Cardiac septum (tissue), 1 donor: ENCODE measurements around the gene NDUFB8. TPM values are rescaled to one million over a fixed set of nuclear protein-coding genes. Genes with fewer than 3 reads are reported as not detected.

Source experiments
- DNase-seq: peaks from one replicate; pipeline ENCODE4 v3.0.0-alpha.2; 2020; ENCODE audit warnings: low spot score
- intact Hi-C: fragments of 100-400 bp; cut with DNase I; formaldehyde crosslinking; loops from one replicate; pipeline ENCODE4 v1.14.0; 2022
- total RNA-seq: library from RNA; stranded (reverse); fragmentation: NEBNext Ultra II Directional; extraction: Animal tissue kit (Norgen Biotek cat#: 25700); gene quantifications from one replicate; pipeline ENCODE4 v1.2.1, GENCODE V29; 2021
- donor health status: DM: no; HTN: no; CAD: no.

The NDUFB8 gene
- total RNA-seq, 1 donor from 2014 or later, result 351 TPM

DNA sequence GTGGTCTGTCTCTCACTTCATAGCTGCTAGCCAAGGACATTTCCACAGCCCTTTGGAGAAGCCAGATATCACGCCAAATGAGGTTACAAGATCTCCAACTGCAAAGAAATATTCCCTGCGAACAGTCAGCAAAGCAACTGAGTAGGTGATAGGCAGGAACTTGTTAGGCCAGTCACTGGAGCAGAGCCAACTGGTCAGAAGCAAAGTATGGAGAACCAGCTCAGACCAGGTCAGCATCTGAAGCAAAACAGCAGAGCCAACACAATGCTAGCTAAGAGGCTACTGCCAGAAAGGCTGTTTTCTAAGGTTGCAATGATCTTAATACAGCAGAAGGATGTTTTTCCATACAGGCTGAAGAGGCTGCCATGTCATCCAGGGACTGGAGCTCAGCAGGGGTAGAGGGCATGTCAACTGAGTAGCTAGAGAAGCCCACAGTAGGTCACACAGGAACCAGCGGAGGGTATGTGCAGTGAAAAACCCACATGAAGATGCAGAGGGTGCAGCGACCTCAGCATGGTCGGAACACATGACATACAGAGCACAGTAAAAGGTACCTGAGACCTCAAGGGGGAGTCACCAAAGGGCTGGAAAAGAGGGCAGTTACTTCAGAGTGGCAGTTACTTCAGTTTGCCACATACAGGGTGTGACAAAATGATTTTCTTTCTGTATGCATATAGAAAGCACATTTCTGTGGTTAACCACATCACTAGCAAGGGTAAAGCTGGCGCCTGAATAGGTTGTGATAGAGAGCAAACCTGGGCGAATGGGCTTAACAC is 18.9 kb downstream of the NDUFB8 start:
- DNase-seq, result no peak
- intact Hi-C loops, result loop anchor here (10.0 kb wide), 1 partner anchor 166 kb away; the partner anchor contains the start of gene SCD

DNA sequence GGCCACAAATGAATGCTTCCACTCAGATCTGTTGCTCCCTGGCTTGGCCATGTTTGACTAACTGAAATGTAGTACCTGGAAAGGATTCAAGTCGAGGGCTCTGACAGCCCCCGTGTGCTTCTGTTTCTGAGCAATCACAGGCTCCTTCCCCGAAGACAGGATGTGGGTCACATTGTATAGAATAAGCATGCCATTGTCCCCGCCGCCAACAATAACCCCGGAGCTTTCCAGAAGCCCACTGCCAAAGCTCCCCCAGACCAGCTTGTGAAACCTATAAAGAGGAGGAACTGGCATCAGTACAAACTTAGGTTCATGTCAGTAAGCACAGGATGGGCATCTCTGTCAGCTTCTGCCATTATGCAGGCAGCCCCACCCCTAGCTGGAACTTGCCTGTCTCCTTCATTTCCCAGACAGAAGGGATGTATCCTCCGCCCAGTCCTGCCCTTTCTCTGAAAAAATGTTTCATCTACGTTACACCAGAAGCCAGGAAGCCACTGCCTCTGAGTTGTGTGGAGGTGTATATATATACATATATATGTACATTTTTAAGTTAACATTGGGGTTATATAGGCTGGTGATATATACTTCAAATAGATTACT is 20.3 kb downstream of the NDUFB8 start:
- intact Hi-C loops, result no loop called here

DNA sequence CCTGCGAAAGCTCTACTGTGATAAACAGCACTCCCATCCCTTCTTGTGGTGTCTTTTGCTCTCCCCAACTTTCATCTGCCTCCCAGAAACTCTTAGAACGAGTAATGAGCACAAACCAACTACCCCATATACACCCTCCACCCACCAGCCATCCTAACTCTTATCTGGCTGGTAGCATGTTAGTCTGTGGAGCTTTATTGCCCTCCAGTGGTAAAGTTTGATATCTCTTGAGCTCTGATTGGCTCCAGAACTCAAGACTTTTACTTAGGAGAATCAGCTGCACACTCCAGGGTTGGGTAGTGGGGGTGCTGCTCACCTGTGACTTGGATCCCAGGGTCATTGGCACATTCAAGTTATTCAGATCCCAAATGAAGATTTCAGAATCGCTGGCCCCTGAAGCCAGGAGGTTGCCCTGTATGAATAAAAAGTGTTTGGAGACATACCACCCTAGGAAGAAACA is 20.9 kb downstream of the NDUFB8 start:
- intact Hi-C loops, result no loop called here
- DNase-seq, result no peak

More for the DNA sequence above, 20.3 kb downstream of the NDUFB8 start:
- DNase-seq, result no peak

DNA sequence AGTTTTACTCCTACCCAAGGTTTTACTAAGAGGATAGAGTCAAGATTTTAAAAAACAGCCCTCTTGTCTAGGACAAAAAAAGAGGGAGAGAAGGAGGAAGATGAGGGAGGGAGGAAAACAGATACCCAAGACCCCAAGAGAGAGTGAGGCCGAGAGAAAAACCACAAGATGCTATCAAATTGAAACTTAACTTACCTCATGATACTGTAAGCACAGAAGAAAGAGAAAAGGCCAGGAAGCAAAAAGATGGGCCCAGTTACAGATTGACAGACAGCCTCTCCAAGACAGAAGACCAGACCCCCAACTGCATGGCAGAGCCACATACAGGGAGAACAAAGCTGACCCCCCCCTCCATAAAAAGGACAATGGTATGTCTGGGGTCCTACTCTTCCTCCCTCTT is 21.4 kb downstream of the NDUFB8 start:
- no peak for DNase-seq
- intact Hi-C loops, result no loop called here

DNA sequence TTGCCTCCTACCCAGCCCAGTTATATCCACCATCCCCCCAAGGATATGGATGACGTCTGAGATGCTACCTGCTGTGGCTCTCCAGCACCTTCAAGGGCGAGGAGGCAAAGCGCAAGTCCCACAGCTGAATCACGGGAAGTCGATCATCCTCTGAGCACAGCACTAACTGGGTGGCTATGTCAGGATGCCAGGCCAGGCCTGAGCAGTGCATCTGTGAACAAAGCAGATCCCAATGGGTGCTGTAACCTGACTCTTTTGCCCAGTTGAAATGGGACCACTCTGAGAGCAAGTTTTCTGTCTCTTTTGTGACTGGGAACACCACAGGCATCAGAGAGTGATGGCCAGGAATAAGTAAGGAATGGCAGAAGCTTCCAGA is 22.3 kb downstream of the NDUFB8 start:
- DNase-seq, result no peak
- intact Hi-C loops, result no loop called here

DNA sequence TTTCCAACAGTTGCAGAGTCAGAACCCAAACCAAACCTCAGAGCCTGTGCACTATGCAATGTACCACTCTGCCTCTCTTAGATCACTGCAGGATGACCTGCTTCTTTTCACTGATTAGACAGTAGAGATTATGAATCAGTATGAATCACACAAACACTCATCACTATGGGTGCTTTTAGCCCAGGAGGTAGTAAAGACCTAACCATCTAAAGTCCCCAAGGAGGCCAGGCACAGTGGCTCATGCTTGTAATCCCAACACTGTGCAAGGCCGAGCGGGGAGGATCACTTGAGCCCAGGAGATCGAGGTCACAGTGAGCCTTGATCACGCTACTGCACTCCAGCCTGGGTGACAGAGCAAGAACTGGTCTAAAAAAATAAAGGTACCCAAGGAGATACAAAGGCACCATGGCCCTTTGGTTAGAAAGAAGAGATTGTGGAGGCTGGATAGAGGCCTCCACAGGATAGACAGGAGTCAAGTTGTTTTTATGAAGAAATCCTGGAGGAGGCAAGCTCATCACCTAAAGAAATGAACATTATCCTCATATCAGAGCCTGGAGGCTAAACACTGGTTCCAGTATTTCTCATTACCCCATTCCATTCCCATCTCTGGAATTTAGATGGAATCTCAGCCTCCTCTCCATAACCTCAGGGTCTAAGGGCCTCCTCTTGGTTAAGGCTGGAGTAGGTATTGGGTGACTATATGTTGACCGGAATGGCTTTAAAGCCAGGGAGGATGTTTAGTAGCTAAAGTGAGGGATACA is 22.9 kb downstream of the NDUFB8 start:
- intact Hi-C loops, result no loop called here

DNA sequence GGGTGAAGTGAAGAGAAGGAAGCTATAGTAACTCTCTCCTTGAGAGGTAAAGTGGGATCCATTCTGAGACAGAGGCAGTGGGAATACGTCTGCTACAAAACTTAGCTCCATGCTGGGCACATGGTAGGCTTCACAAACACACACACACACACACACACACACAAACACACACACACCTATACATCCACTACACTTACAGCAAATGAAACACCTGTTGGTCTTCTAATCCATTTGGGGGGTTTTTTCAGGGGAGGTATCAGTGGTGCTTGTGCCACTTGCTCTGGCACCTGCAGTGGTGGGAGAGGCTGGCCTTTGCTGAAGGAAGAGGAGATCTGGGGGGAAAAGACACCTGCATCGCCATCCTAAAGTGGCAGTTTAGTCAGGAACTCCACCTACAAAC is 24.5 kb downstream of the NDUFB8 start:
- intact Hi-C loops, result no loop called here

More for the DNA sequence above, 22.9 kb downstream of the NDUFB8 start:
- no peak for DNase-seq

DNA sequence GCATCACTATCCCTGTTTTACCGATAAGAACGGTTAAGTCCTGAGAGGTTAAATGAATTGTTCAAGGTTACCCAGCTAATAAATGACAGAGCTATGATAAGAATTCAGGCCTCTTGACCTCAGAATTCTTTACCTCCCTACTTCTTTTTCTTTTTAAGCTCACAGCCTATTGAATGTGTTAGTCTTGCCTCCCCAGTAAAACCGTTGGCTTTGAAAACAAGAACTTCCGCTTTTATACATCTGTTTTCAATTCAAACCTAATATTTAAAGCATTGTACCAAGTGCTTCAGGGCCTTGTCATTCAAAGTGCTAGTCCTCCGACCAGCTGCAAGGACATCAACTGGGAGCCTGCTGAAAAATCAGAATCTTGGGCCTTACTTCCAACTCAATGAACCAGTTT is 25.6 kb downstream of the NDUFB8 start:
- intact Hi-C loops, result no loop called here
- DNase-seq, result no peak

More for the DNA sequence above, 24.5 kb downstream of the NDUFB8 start:
- no peak for DNase-seq

DNA sequence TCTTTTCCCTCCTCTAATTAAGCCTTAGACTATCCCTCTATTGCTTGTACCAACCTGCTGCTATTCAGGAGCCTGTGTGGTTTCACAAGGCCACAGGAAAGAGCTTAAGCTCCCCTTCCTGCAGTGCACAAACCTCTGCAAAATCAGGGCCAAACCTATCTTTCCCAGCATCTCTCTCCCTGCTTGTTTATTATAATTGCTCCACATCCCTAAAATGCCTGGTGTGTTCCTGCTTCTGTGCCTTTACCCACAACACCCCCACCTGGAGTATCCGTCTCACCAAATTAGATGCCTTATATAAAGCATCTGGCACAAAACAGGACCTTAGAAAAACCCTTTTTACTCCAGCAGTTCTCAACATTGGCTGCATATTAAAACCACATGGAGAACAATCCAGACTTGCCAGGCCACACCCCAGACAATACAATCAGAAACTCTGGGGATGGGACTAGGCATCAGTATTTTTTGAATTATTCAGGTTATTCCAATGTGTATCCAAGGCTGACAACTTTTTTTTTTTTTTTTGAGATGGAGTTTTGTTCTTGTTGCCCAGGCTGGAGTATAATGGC is 26.7 kb downstream of the NDUFB8 start:
- intact Hi-C loops, result no loop called here

DNA sequence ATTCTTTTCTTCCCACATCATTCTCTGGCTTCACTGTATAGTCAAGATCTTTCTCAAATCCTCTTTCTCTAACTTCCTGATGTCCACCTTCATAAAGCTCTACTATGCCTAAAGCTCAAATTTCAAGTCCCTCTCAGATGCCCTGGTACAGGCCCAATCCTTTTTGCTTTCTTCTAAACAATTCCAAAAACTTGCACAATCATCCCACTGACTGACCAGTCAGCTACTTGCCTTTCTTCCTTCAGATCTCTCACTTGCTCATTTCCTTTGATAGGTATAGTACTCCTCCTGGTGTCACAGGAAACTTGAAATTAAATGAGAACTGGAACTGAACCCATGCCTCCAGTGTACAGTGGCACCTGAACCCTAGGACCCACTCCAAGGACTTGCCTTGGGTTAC is 28.2 kb downstream of the NDUFB8 start:
- intact Hi-C loops, result no loop called here
- no peak for DNase-seq

More for the DNA sequence above, 26.7 kb downstream of the NDUFB8 start:
- DNase-seq, result no peak

DNA sequence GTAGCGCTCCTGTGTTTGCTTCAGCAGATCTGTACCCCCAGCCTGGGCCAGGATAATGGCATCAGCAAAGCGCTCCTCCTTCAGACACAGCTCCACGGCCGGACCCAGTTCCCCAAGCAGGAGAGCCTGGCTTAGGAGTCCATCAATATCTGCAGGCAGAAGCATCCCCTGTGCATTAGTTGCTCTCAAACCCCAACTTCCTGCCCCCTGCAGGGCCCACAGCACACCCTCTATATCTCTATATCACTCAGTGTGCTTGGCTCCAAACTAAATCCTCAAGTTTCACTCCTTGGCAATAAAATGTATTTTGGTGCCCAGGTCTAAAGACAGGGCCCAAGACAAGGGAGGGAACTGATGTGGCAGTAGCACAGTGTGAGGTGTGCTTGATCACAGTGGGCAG is 31.6 kb downstream of the NDUFB8 start:
- intact Hi-C loops, result no loop called here

DNA sequence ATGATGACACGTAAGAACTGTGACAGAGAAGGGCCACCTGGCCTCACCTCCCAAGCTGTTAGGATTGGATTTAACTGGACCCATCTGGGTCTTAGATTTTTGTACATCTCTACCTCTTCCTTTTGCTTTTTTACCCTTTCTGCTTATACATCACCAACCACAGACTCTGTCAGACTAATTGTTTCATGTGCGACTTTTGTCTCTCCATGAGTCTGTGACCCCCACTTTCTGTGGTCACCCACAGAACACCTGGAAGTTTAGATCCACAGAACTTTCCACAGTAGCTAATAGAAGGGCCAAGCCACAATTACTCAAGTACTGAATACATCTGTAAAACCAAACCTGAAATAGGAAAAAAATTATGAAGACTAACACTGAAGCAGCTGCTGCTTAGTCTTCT is 33.1 kb downstream of the NDUFB8 start:
- intact Hi-C loops, result no loop called here

More for the DNA sequence above, 31.6 kb downstream of the NDUFB8 start:
- DNase-seq, result no peak

DNA sequence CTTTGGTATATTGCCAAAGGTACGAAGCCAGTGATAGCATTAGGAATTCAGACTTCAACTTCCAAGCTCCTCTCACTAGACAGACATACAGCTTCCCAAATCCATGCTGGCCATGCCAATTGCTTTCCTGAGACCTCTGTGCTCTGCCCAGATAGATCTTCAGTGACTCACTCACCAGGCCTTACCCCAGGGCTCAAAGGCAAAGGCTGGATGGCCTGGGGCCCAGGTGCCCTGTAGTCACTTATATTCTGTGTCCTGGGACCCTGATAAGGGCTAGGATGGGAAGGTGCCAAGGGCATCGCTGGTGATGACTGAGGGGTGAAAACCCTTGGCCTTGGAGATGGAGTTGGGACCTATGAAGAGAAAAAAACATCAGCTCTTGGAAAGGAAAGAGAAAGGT is 39.1 kb downstream of the NDUFB8 start:
- intact Hi-C loops, result no loop called here
- no peak for DNase-seq

More for the DNA sequence above, 33.1 kb downstream of the NDUFB8 start:
- no peak for DNase-seq

DNA sequence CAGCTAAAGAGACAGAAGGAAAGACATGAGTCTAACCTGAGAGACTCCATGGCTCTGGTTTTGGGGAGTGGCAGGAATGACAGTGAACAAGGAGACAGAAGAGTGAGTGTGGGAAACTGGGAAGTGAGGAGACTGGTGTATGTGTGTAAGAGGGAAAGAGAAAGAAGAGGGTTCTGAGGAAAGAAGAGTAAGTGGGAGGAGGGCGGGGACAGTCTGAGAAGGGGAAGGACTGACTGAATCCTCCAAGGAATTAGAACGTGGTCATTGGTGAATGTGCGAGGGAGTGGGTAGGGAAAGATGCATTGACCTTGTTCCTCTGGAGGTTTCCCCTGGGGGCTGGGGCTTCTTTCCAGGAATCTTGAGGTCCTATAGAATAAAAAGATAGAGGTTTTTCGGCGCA is 40.3 kb downstream of the NDUFB8 start:
- DNase-seq, result no peak
- intact Hi-C loops, result no loop called here

DNA sequence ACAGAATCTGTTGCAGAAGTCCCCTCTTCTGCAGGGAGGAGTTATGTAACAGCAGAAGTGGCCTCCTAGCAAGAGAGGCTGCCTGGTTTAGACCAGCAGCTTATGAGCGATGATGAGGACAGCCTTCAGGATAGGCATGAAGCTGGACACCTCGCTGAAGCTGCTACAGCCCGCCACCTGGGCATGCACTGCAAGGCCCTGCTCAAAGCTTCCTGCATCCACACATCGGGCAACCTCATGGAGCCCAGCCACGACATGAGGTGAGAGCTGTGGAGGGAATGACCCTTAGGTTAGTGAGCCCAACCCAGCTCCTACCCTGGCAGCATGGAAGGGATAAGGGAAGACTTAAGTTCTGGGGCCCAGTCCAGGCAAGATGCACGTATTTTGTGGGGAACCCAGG is 42.1 kb downstream of the NDUFB8 start:
- DNase-seq, result no peak
- intact Hi-C loops, result no loop called here

DNA sequence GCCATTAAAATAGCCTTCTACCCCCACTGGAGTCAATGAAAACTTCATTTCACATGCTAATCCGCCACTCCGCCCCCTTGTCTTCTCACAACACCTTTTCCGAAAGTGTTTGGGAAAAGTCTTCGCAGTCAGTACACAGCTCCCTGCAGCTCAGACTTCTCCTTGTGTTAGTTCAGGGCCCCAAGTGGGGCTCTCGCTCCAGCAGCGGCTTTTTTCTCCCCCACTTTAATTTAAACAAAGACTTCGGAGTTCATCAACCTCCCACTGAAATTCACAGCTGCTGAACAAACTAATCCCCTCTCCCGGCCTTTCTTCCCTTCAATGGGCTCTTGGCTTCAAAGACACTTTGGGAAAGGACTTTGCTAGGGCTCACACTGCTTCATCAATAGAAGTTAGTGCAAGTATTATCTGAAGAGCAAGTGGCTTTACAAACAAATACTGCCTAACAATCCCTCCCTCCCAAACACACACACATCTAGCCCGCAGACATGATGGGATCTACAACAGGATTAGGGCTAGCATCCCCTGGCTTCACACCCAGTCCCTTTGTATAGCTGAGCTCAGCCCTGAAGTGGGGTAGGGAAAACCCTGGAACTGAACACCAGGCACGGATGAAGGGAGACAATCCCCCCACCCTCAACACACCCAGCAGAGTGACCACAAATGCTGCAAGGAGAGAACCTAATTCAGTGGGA is 43.7 kb downstream of the NDUFB8 start:
- intact Hi-C loops, result no loop called here
- DNase-seq, result no peak

DNA sequence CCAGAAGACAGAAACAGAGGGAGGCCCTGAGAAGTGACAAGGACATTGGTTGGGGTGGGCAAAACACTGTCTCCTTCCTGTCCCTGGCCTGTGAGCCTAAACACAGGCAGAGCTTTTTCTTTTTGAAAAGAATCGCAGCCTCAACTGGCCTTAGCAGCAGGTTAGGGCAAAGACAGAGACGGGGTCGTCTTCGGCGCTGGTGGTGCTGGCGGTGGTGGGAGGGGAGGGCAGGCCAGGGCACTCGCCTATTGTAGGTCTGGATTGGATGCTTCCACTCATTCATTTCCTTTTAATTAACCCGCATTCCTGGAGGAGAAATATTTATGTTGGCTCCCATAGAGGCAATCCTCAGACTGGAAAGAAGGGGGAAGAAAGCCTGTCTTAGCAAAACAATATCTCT is 44.3 kb downstream of the NDUFB8 start:
- no peak for DNase-seq
- intact Hi-C loops, result no loop called here

DNA sequence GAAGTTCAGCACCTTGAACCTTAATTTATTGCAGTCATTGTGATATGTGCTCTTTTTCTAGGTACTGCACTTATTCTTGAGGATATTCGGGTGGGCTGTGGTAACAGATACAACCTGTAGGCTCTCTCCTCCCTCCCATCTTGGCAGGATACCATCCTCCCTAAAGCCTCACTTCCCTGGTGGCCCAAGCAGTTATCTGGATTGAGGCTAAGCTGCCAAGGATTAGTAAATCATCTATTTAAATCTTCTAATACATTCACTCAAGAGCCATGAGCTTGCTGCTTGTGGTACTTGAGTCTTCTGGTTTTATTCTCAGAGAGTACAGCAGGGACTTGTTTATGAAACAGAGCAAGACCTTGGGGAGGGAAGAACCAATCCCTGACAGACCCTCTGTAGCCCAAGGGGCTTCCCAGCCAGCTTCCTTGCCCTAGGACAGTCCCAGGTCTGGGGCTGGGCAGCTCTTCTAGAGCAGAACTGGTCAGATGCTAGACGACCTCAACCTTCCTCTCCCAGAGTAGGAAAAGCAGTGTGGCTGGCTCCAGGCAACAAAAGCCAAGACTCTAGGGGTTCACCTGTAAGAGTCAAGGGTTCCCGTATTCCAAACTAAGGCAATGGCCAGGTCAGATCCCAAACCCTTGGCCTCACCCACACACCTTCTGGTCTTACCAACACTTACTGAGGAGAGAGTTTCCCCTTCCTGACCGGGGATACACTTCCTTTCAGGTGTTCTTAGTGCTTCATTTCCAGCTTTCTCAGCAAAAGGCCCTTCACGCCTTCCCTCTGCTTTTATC is 45.6 kb downstream of the NDUFB8 start:
- intact Hi-C loops, result no loop called here

DNA sequence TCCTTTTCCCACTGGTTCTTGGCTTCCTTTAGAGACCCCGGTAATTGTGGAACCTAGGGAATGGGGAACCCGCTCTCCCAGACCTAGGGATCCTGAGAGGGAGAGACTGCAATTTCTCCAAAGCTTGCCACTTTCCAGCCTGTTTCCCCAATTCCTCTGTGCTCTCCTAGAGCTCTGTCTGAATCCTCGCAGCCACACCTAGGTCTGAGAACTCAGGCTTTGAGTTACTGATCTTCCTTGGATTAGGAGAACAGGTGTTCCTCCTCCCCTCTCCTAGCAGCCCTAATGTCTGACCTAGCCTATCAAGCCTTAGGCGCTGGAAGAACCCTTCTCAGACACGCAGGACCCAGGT is 46.9 kb downstream of the NDUFB8 start:
- no peak for DNase-seq
- intact Hi-C loops, result no loop called here

More for the DNA sequence above, 45.6 kb downstream of the NDUFB8 start:
- DNase-seq, result no peak
